GM12878 (cell line): ENCODE results near the gene DICER1. TPM values are rescaled to one million over a fixed set of nuclear protein-coding genes. Genes with fewer than 3 reads are reported as not detected.

Source experiments
- ATAC-seq: fragments of 200-7000 bp; cut with Tn5 transposase; 3 replicates; pipeline ENCODE4 v1.9.1; 2020; ENCODE audit warnings: mild to moderate bottlenecking, moderate library complexity
- BruUV-seq: library from RNA; stranded (reverse); fragments of 400-500 nt; replicated peaks from 2 replicates; lab custom pipeline; 2021; lab: Mats Ljungman, UMichigan
- CTCF ChIA-PET: fragments of 300-600 bp; sonication (Branson Sonifier 250); formaldehyde crosslinking; extraction: SDS; loops from one replicate; lab custom pipeline; 2021; ENCODE audit warnings: inconsistent platforms; lab: Yijun Ruan, JAX
- POLR2A ChIA-PET: fragments of 350-600 bp; formaldehyde crosslinking; extraction: SDS; loops from one replicate; lab custom pipeline; 2021; ENCODE audit warnings: inconsistent platforms; lab: Charles Lee
- RAD21 ChIA-PET: fragments of 300-600 bp; sonication (Branson Sonifier 250); formaldehyde crosslinking; loops from one replicate; lab custom pipeline; 2023; ENCODE audit warnings: antibody characterized with exemption; ENCODE audit not compliant: unreplicated experiment; lab: Charles Lee
- SMC1A ChIA-PET: fragments of 300-600 bp; sonication (Branson Sonifier 250); formaldehyde crosslinking; loops from one replicate; lab custom pipeline; 2023; ENCODE audit not compliant: unreplicated experiment, uncharacterized antibody; lab: Charles Lee
- DNase-seq: peaks from one replicate; pipeline ENCODE4 v3.0.0-alpha.2; 2011; ENCODE audit warnings: low read depth, low spot score
- FAIRE-seq: peaks from 3 replicates; lab custom pipeline; 2011; peaks lifted over from hg19 to GRCh38; lab: Jason Lieb, UNC
- H2AFZ ChIP-seq: 2 replicates; pipeline ENCODE4 v1.6.0; 2011; ENCODE audit warnings: low read depth, low read length, control low read depth; ENCODE audit not compliant: control insufficient read depth
- H3K27ac ChIP-seq: 2 replicates; pipeline ENCODE4 v1.5.1; 2011; ENCODE audit warnings: control low read depth; ENCODE audit not compliant: control insufficient read depth, insufficient read depth
- H3K27me3 ChIP-seq, 2 experiments: replicated peaks in 1 of 2; 2 replicates each; pipeline versions ENCODE4 v1.6.0 to v1.6.1; 2011; ENCODE audit warnings: low read length in 1 of 2; ENCODE audit not compliant: control insufficient read depth in 2 of 2, insufficient read depth in 2 of 2
- H3K36me3 ChIP-seq, 2 experiments: 2 replicates each; pipeline ENCODE4 v1.5.1; 2011; ENCODE audit warnings: low read length in 1 of 2; ENCODE audit not compliant: control insufficient read depth in 2 of 2, insufficient read depth in 2 of 2
- H3K4me1 ChIP-seq: 2 replicates; pipeline ENCODE4 v1.6.1; 2011; ENCODE audit warnings: mild to moderate bottlenecking, low read length, moderate library complexity, mixed read lengths; ENCODE audit not compliant: control insufficient read depth, insufficient read depth
- H3K4me2 ChIP-seq: 2 replicates; pipeline ENCODE4 v1.6.0; 2011; ENCODE audit warnings: control low read depth; ENCODE audit not compliant: control insufficient read depth, insufficient read depth
- H3K4me3 ChIP-seq: fragments of 200-600 bp; sonication (generic); 2 replicates; pipeline ENCODE4 v1.5.1; 2016
- H3K79me2 ChIP-seq: 2 replicates; pipeline ENCODE4 v1.6.0; 2011; ENCODE audit warnings: low read length; ENCODE audit not compliant: control insufficient read depth, insufficient read depth
- H3K9ac ChIP-seq: 2 replicates; pipeline ENCODE4 v1.8.0; 2011; ENCODE audit warnings: low read length, control low read depth, mixed read lengths; ENCODE audit not compliant: control insufficient read depth, insufficient read depth
- H3K9me3 ChIP-seq: replicated peaks from 3 replicates; pipeline ENCODE4 v1.5.1; 2011; ENCODE audit warnings: mild to moderate bottlenecking, low read length; ENCODE audit not compliant: control insufficient read depth, insufficient read depth
- H4K20me1 ChIP-seq: 2 replicates; pipeline ENCODE4 v1.6.0; 2011; ENCODE audit not compliant: control insufficient read depth, insufficient read depth
- BHLHE40 ChIP-seq, 2 experiments: fragments of 450-650 bp in 1 of 2; IDR thresholded peaks; 2 replicates each; pipeline ENCODE4 v1.6.1; 2011 to 2017; ENCODE audit warnings: low read depth in 2 of 2, borderline replicate concordance in 1 of 2, improper control_type of control experiment in 1 of 2, low read length in 1 of 2, mild to moderate bottlenecking in 1 of 2
- CEBPB ChIP-seq, 2 experiments: fragments of 150-350 bp in 1 of 2; IDR thresholded peaks; 2 replicates each; pipeline ENCODE4 v1.6.1; 2012 to 2014; ENCODE audit warnings: low read depth in 2 of 2, low read length in 2 of 2, borderline replicate concordance in 1 of 2, inconsistent platforms in 1 of 2
- CEBPZ ChIP-seq: fragments of 150-350 bp; IDR thresholded peaks from 2 replicates; pipeline ENCODE4 v1.6.1; 2016; ENCODE audit warnings: low read depth, low read length
- CHD1 ChIP-seq: IDR thresholded peaks from 2 replicates; pipeline ENCODE4 v1.6.1; 2012; ENCODE audit warnings: low read depth, low read length, improper control_type of control experiment
- FOXM1 ChIP-seq: IDR thresholded peaks from 2 replicates; pipeline ENCODE4 v1.6.1; 2012; ENCODE audit warnings: low read depth, mild to moderate bottlenecking, inconsistent platforms, low read length, moderate library complexity
- GATAD2B ChIP-seq: fragments of 450-650 bp; conservative IDR thresholded peaks from 2 replicates; pipeline ENCODE4 v1.6.1; 2017; ENCODE audit warnings: low read depth, mild to moderate bottlenecking, moderate library complexity
- MXI1 ChIP-seq: fragments of 150-350 bp; IDR thresholded peaks from 2 replicates; pipeline ENCODE4 v1.6.1; 2011; ENCODE audit warnings: low read depth, mild to moderate bottlenecking, inconsistent platforms, low read length, improper control_type of control experiment
- NFYA ChIP-seq: IDR thresholded peaks from 2 replicates; pipeline ENCODE4 v1.6.1; 2011; ENCODE audit warnings: low read depth, mild to moderate bottlenecking, low read length, improper control_type of control experiment, borderline replicate concordance
- NFYB ChIP-seq: IDR thresholded peaks from 2 replicates; pipeline ENCODE4 v1.6.1; 2011; ENCODE audit warnings: low read depth, mild to moderate bottlenecking, low read length, improper control_type of control experiment, moderate library complexity; ENCODE audit not compliant: insufficient read depth
- PKNOX1 ChIP-seq: fragments of 450-650 bp; IDR thresholded peaks from 2 replicates; pipeline ENCODE4 v1.6.1; 2016; ENCODE audit warnings: mild to moderate bottlenecking
- RAD51 ChIP-seq: fragments of 450-650 bp; IDR thresholded peaks from 2 replicates; pipeline ENCODE4 v1.6.1; 2016; ENCODE audit warnings: moderate library complexity, mild to moderate bottlenecking, inconsistent platforms
- SMAD5 ChIP-seq: IDR thresholded peaks from 2 replicates; pipeline ENCODE4 v1.6.1; 2016; ENCODE audit warnings: antibody characterized with exemption, low read depth
- SPI1 ChIP-seq: IDR thresholded peaks from 2 replicates; pipeline ENCODE4 v1.6.1; 2011; ENCODE audit warnings: low read depth, mild to moderate bottlenecking, low read length, moderate library complexity, borderline replicate concordance; ENCODE audit not compliant: insufficient read depth
- SREBF2 ChIP-seq: IDR thresholded peaks from 2 replicates; pipeline ENCODE4 v1.6.1; 2012; ENCODE audit warnings: mild to moderate bottlenecking, low read length
- SUZ12 ChIP-seq: fragments of 200-600 bp; sonication (generic); IDR thresholded peaks from one replicate; pipeline ENCODE4 v1.6.1; 2018; ENCODE audit warnings: antibody characterized with exemption, mild to moderate bottlenecking; ENCODE audit not compliant: unreplicated experiment
- TAF1 ChIP-seq: IDR thresholded peaks from 2 replicates; pipeline ENCODE4 v1.6.1; 2011; ENCODE audit warnings: mild to moderate bottlenecking, low read depth, low read length, borderline replicate concordance
- TBL1XR1 ChIP-seq: IDR thresholded peaks from 2 replicates; pipeline ENCODE4 v1.6.1; 2012; ENCODE audit warnings: low read depth, low read length, improper control_type of control experiment
- TCF12 ChIP-seq: IDR thresholded peaks from 2 replicates; pipeline ENCODE4 v1.6.1; 2011; ENCODE audit warnings: low read depth, mild to moderate bottlenecking, low read length
- ZNF622 ChIP-seq: fragments of 450-650 bp; IDR thresholded peaks from 2 replicates; pipeline ENCODE4 v1.6.1; 2017; ENCODE audit warnings: mild to moderate bottlenecking, inconsistent platforms
- WGBS: methylation state at CpG from one replicate; pipeline ENCODE4 v1.1.6; 2016; ENCODE audit warnings: low lambda C conversion rate; ENCODE audit not compliant: insufficient replicate concordance, insufficient coverage; ENCODE audit errors: missing lambda C conversion rate; 5-methylcytosine and 5-hydroxymethylcytosine counted together
- in situ Hi-C: fragments of 300-500 bp; cut with MboI; formaldehyde crosslinking; loops from 9 replicates; pipeline ENCODE4 v1.14.3; 2018; ENCODE audit warnings: mixed read lengths
- intact Hi-C: fragments of 100-400 bp; cut with micrococcal nuclease; formaldehyde crosslinking; loops from one replicate; pipeline ENCODE4 v1.14.2; 2022; ENCODE audit not compliant: unreplicated experiment
- polyA plus RNA-seq, 11 experiments: library from polyadenylated mRNA; depleted of rRNA in 4 of 11; unstranded in 6 of 11; stranded (reverse) in 5 of 11; fragments of >200 nt; fragmentation: Nextera tagmentation in 4 of 11; fragmentation: Illumina TruSeq in 1 of 11; extraction: Ambion mirVana in 4 of 11; extraction: Trizol in 1 of 11; gene quantifications; 1 replicate in 1 of 11; 2 replicates in 10 of 11; pipeline versions ENCODE4 v1.2.1 to v1.2.3, GENCODE V29; 2011 to 2016; ENCODE audit warnings: inconsistent platforms in 2 of 11, missing spikeins in 2 of 11, low read depth in 1 of 11
- total RNA-seq, 4 experiments: library from RNA; depleted of rRNA in 3 of 4; stranded (reverse); fragments of >200 nt in 3 of 4; fragmentation: Illumina TruSeq in 1 of 4; extraction: Trizol in 1 of 4; gene quantifications; 2 replicates each; pipeline versions ENCODE4 v1.2.1 to v1.2.3, GENCODE V29; 2013 to 2021

Gene DICER1
- total and polyA plus RNA-seq, 10 of the 15 experiments (the other 5 are each of a cell fraction or from before 2014, with no cell fraction given): 6.8 to 70.8 (median 37.1) TPM

- no peaks in the 10 kb centered on the region for H3K9me3 ChIP-seq
- RAD21 ChIA-PET: no interaction called here
- in situ Hi-C loops: no loop called here
- H2AFZ ChIP-seq: no peak overlapping the region
- H4K20me1 ChIP-seq: no peaks in the 10 kb centered on the region
- no peaks in the 10 kb centered on the region; a peak in 1 of 4 replicates for H3K27me3 ChIP-seq
- intact Hi-C loops: no loop called here
- SMC1A ChIA-PET: no interaction called here
- FAIRE-seq (no peak), DNase-seq (no peak), ATAC-seq (no peak)
- H3K4me3 ChIP-seq: no peak overlapping the region
- no TSS peak for BruUV-seq
- no peak overlapping the region for H3K9ac ChIP-seq
- CTCF ChIA-PET: no interaction called here
- POLR2A ChIA-PET: no interaction called here
- H3K4me1 ChIP-seq: no peaks in the 10 kb centered on the region
- 50% methylated on average over 6 of the region's 6 CpGs for WGBS
- H3K79me2 ChIP-seq: no peaks in the 10 kb centered on the region
- no peaks in the 10 kb centered on the region for H3K36me3 ChIP-seq
- no peak overlapping the region for H3K27ac ChIP-seq
- no peak overlapping the region for H3K4me2 ChIP-seq
- no peak for TF ChIP-seq CEBPZ
- TF ChIP-seq FOXM1: no peak
- no peak for TF ChIP-seq GATAD2B
- no peak for TF ChIP-seq CHD1
- no peak for TF ChIP-seq NFYA
- TF ChIP-seq RAD51: no peak
- TF ChIP-seq TCF12: no peak
- no peak for TF ChIP-seq CEBPB (IDR thresholded peaks at IDR 0.05; ENCODE audit: borderline replicate concordance in 1 of 2, low read depth in 2 of 2, low read length in 2 of 2)
- TF ChIP-seq SMAD5: no peak
- no peak for TF ChIP-seq MXI1
- TF ChIP-seq SPI1: no peak
- TF ChIP-seq TBL1XR1: no peak
- no peak for TF ChIP-seq ZNF622
- no peak for TF ChIP-seq TAF1
- no peak for TF ChIP-seq NFYB
- no peak for TF ChIP-seq PKNOX1
- no peak for TF ChIP-seq SUZ12
- no peak for TF ChIP-seq SREBF2
- no peak for TF ChIP-seq BHLHE40 (IDR thresholded peaks at IDR 0.05; ENCODE audit: borderline replicate concordance in 1 of 2, low read depth in 2 of 2, low read length in 1 of 2)
These were observed 93.1 kb downstream of the DICER1 start for GRCh38 chr14:95064256-95064655.
